Uterus (tissue), 2 donors: Measurements from ENCODE around the gene METTL4.

Source experiments
- CTCF ChIP-seq, 4 experiments: fragments of 200-600 bp in 2 of 4; fragments of 450-650 bp in 2 of 4; sonication (generic) in 2 of 4; IDR thresholded peaks; one replicate each; pipeline ENCODE4 v1.5.1; 2016 to 2019; ENCODE audit warnings: antibody characterized with exemption in 4 of 4, mild to moderate bottlenecking in 2 of 4, moderate library complexity in 1 of 4
- POLR2A ChIP-seq, 2 donors: fragments of 450-650 bp; IDR thresholded peaks; one replicate each; pipeline ENCODE4 v1.6.1; 2016; ENCODE audit warnings: antibody characterized with exemption in 2 of 2, mild to moderate bottlenecking in 1 of 2, moderate library complexity in 1 of 2

GRCh38 chr18:2495381-2495780 is 75.9 kb downstream of the METTL4 start:
- TF ChIP-seq CTCF (IDR thresholded peaks at IDR 0.05) (no peak), POLR2A (IDR thresholded peaks at IDR 0.05) (no peak)
